GM12891 (cell line): ENCODE measurements around the gene ZNF581.

Experiments used
- DNase-seq: peaks from one replicate; pipeline ENCODE4 v3.0.0; 2011; ENCODE audit warnings: low spot score; ENCODE audit not compliant: insufficient read length
- FAIRE-seq: peaks from 2 replicates; lab custom pipeline; 2011; peaks lifted over from hg19 to GRCh38; lab: Jason Lieb, UNC
- PAX5 ChIP-seq: IDR thresholded peaks from 2 replicates; pipeline ENCODE4 v1.6.1; 2011; ENCODE audit warnings: low read length, moderate library complexity, mild to moderate bottlenecking; ENCODE audit not compliant: insufficient read depth, severe bottlenecking
- POLR2A ChIP-seq: IDR thresholded peaks from 2 replicates; pipeline ENCODE4 v1.6.1; 2011; ENCODE audit warnings: low read depth, low read length, control low read depth
- POLR2AphosphoS5 ChIP-seq: IDR thresholded peaks from 2 replicates; pipeline ENCODE4 v1.6.1; 2011; ENCODE audit warnings: low read depth, low read length, control low read depth
- POU2F2 ChIP-seq: IDR thresholded peaks from 2 replicates; pipeline ENCODE4 v1.6.1; 2011; ENCODE audit warnings: low read depth, mild to moderate bottlenecking, control low read depth, low read length, moderate library complexity
- SPI1 ChIP-seq: IDR thresholded peaks from 2 replicates; pipeline ENCODE4 v1.6.1; 2011; ENCODE audit warnings: low read depth, low read length, control low read depth
- TAF1 ChIP-seq: IDR thresholded peaks from 2 replicates; pipeline ENCODE4 v1.6.1; 2011; ENCODE audit warnings: low read depth, low read length, control low read depth

The ZNF581 gene

GRCh38 chr19:55619286-55619685 lies 24.2 kb upstream of the ZNF581 start:
- DNase-seq = no peak
- FAIRE-seq = no peak
- no peak for TF ChIP-seq POLR2AphosphoS5
- no peak for TF ChIP-seq POU2F2
- no peak for TF ChIP-seq PAX5
- no peak for TF ChIP-seq POLR2A
- no peak for TF ChIP-seq SPI1

GRCh38 chr19:55620410-55621204 lies 22.8 kb upstream of the ZNF581 start:
- FAIRE-seq (no peak), DNase-seq (no peak)
- TF ChIP-seq POU2F2 (no peak), POLR2A (no peak), SPI1 (no peak), POLR2AphosphoS5 (no peak; the same call in 1 of the 2 replicates), PAX5 (no peak), TAF1 (no peak)

- FAIRE-seq = no peak
- TF ChIP-seq POLR2A (peak; percentile 54), SPI1 (no peak), POLR2AphosphoS5 (peak; percentile 51), TAF1 (no peak), POU2F2 (no peak), PAX5 (no peak)
- no peak for DNase-seq
These were observed 22.2 kb upstream of the ZNF581 start for GRCh38 chr19:55621205-55621672.

DNA sequence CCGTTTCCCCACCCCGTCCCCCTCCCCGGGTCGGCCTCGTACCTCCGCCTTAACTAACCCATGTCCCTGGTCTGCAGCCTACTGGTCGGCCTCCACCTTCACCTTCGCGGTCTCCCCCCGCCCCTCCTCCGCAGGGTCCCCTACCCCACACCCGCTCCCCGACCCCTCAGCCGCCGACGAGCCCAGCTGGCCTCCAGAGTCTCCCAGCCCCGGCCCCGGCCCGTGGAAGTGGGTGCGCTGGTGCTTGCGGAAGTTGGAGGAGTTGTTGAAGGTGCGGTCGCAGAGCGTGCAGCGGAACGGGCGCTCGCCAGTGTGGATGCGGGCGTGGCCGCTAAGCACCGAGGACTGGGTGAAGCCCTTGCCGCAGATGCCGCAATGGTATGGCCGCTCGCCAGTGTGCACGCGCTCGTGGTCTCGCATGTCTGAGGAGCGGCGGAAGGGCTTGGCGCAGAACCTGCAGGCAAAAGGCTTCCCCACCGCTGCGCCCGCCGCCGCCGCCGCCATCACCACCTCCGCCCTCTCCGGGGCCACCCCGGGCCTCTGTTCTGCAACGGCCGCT lies 21.7 kb upstream of the ZNF581 start:
- DNase-seq = no peak
- FAIRE-seq = no peak
- no peak for TF ChIP-seq POLR2A
- TF ChIP-seq POU2F2 = no peak
- TF ChIP-seq TAF1 = no peak
- no peak for TF ChIP-seq POLR2AphosphoS5
- no peak for TF ChIP-seq PAX5
- TF ChIP-seq SPI1 = no peak

DNA sequence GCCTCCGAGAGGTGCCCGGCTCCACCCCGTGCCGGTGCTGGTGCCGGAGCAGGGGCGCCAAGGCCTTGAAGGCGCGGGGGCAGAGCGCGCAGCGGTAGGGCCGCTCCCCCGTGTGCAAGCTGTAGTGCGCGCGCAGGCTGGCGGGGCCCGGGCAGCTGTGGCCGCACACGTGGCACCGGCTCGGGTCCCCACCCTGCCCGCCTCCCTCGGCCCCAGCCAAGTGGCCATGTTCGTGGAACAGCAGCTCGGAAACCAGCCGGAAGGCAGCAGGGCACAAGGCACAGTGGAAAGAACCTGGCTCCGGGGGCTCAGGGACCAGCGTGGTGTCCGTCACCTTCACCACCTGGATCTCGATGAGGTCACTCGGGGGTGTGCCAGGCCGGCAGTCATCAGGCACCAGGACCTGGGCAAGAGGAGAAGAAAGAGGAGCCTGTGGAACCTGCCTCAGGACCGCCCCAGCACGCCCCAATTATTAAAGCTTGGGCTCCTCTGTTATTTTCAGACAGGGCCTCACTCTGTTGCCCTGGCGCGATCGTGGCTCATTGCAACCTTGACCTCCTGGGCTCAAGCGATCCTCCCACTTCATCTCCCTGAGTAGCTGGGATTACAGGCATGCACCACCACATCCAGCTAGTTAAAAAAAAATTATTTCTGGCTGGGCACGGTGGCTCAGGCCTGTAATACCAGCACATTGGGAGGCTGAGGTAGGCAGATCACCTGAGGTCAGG lies 21.0 kb upstream of the ZNF581 start:
- FAIRE-seq (no peak), DNase-seq (no peak)
- no peak for TF ChIP-seq POLR2A
- TF ChIP-seq SPI1 = no peak
- no peak for TF ChIP-seq POU2F2
- no peak for TF ChIP-seq TAF1
- no peak for TF ChIP-seq POLR2AphosphoS5
- no peak for TF ChIP-seq PAX5

- TF ChIP-seq TAF1 (no peak), POLR2A (no peak), POU2F2 (no peak), SPI1 (no peak), PAX5 (no peak), POLR2AphosphoS5 (no peak)
These were observed 20.3 kb upstream of the ZNF581 start for GRCh38 chr19:55623130-55623529.

GRCh38 chr19:55623561-55623960 lies 19.9 kb upstream of the ZNF581 start:
- DNase-seq (no peak), FAIRE-seq (no peak)
- TF ChIP-seq POLR2AphosphoS5 (no peak), SPI1 (no peak), PAX5 (no peak), POLR2A (no peak), TAF1 (no peak), POU2F2 (no peak)

More at GRCh38 chr19:55623130-55623529, 20.3 kb upstream of the ZNF581 start:
- no peak for FAIRE-seq
- no peak for DNase-seq

DNA sequence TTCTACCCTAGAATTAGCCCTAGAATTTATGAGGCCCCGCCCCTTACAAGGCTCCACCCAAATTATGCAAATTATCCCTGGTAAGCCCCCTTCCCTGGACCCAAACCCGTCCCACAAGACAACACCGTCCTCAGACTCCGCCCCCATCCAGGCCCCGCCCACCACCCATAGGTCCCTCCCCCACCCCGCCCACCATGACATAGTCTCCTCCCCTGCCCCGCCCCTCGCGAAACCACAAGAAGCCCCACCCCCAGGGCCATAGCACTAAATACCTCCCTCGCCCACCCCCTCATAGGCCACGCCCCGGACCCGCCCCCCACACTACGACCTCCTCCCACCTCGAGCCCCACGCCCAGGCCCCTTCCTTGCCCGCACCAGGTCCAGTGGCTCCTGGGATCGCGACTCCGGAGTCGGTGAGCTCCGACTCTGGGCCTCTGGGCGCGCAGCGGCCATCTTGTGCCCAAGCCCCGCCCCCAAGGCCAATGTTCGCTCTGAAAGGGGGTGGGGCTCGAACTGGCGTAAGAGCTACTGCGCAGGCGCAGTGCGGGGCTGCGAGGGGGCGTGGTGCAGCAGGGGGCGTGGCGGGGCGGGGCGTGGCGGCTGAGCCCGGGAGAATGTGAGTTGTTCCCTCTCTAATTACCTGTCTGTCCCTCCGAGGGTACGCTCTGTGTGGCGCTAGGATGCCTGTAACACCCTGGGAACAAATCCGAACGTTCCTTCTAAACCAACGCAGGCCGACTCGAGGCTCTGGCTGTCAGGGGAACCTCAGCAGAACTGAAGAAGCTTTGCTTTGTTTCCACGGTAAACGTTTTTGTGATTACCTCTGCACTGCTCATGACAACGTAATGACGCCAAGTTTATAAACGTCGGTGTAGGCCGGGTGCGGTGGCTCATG lies 19.1 kb upstream of the ZNF581 start, which contains the start of gene ZNF784:
Gene ZNF784 (minus strand): TSS at position 458 of the 895 bp plus-strand sequence. CDS start 5 bp downstream, at position 453.
- TF ChIP-seq TAF1 (peak; percentile 86), POU2F2 (peak; percentile 63; the same call in 1 of the 2 replicates), POLR2AphosphoS5 (peak; percentile 36; the same call in 1 of the 2 replicates), SPI1 (no peak), POLR2A (peak; percentile 71), PAX5 (no peak)
- DNase-seq (peak; percentile 89), FAIRE-seq (peak; percentile 98)
